Measurements from ENCODE around the gene SEPTIN2. TPM values are rescaled to one million over a fixed set of nuclear protein-coding genes. Genes with fewer than 3 reads are reported as not detected.

SEPTIN2 gene
- total RNA-seq, 1 experiment from 2014 or later = 353 TPM

DNA sequence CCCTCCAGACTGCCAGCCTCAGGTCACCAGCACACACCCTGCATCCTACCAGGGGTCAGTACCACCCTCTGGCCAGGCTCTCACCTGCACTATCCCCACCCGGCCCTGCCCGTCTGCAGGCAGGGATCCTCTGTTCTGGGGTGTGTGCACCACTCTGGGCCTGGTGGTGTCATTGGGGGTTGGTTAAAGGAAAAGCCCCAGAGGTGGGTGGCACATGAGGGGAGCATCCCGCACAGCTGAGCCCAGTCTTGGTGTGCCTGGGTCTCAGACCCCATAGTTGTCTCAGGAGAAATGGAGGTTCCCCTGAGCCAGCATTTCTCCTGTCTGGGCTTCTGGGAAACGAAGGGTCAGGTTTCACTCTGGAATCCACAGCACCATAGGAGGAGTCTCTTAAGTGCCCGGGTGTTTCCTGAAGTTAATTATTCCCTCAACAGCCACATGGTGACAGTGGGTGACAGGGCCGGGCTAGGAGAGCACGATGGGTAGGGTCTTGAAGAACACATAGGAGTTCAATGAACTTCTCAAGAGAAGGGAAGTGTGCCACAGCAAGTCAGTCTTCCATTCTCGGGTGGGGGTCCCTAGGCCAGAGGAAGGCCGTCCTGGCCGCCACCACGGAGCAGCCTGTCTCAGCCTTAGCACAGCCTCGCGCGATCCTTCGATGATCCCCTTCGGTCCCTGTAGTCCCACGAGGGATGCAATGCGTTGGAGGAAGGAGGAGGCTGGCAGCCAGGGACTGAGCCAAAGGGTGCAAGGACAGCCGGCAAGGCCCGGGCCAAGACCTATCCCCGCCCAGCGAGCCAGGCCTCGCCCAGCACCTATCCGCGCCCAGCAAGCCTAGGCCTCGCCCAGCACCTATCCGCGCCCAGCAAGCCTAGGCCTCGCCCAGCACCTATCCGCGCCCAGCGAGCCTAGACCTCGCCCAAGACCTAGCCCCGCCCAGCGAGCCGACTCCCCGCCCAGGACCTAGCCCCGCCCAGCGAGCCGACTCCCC is 39.2 kb downstream of the SEPTIN2 start (continued):
- TF ChIP-seq, protein P1, sequence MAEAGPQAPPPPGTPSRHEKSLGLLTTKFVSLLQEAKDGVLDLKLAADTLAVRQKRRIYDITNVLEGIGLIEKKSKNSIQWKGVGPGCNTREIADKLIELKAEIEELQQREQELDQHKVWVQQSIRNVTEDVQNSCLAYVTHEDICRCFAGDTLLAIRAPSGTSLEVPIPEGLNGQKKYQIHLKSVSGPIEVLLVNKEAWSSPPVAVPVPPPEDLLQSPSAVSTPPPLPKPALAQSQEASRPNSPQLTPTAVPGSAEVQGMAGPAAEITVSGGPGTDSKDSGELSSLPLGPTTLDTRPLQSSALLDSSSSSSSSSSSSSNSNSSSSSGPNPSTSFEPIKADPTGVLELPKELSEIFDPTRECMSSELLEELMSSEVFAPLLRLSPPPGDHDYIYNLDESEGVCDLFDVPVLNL (CRISPR knock-in tag; IDR thresholded peaks at IDR 0.05; ENCODE audit: borderline replicate concordance, low read depth) = no peak
- TF ChIP-seq, protein P2, sequence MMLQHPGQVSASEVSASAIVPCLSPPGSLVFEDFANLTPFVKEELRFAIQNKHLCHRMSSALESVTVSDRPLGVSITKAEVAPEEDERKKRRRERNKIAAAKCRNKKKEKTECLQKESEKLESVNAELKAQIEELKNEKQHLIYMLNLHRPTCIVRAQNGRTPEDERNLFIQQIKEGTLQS (CRISPR knock-in tag; conservative IDR thresholded peaks at IDR 0.05) = no peak
- TF ChIP-seq NFE2L1 (CRISPR knock-in tag; IDR thresholded peaks at IDR 0.05) (0 out of 2 replicates have a peak, but pooled peaks have one; percentile 46), CREB1 (CRISPR knock-in tag; IDR thresholded peaks at IDR 0.05) (no peak), FOXK1 (CRISPR knock-in tag; IDR thresholded peaks at IDR 0.05) (no peak), NR2C2 (CRISPR knock-in tag; IDR thresholded peaks at IDR 0.05) (no peak), NFATC4 (CRISPR knock-in tag; IDR thresholded peaks at IDR 0.05) (0 out of 2 replicates have a peak, but pooled peaks have one; percentile 52), SP1 (CRISPR knock-in tag; conservative IDR thresholded peaks at IDR 0.05) (peak; percentile 62), PRRX2 (CRISPR knock-in tag; IDR thresholded peaks at IDR 0.05) (0 out of 2 replicates have a peak, but pooled peaks have one; percentile 16), TP53 (CRISPR knock-in tag; IDR thresholded peaks at IDR 0.05) (0 out of 2 replicates have a peak, but pooled peaks have one; percentile 26), EMX1 (CRISPR knock-in tag; IDR thresholded peaks at IDR 0.05) (peak; percentile 78; the same call in 1 of the 2 replicates)
- TF ChIP-seq, protein P3, sequence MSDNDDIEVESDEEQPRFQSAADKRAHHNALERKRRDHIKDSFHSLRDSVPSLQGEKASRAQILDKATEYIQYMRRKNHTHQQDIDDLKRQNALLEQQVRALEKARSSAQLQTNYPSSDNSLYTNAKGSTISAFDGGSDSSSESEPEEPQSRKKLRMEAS (CRISPR knock-in tag; IDR thresholded peaks at IDR 0.05) = peak; percentile 57; the same call in 1 of the 2 replicates
- TF ChIP-seq, protein P4, sequence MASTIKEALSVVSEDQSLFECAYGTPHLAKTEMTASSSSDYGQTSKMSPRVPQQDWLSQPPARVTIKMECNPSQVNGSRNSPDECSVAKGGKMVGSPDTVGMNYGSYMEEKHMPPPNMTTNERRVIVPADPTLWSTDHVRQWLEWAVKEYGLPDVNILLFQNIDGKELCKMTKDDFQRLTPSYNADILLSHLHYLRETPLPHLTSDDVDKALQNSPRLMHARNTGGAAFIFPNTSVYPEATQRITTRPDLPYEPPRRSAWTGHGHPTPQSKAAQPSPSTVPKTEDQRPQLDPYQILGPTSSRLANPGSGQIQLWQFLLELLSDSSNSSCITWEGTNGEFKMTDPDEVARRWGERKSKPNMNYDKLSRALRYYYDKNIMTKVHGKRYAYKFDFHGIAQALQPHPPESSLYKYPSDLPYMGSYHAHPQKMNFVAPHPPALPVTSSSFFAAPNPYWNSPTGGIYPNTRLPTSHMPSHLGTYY (CRISPR knock-in tag; IDR thresholded peaks at IDR 0.05) = peak; percentile 70; the same call in 1 of the 2 replicates
- TF ChIP-seq, protein P5, sequence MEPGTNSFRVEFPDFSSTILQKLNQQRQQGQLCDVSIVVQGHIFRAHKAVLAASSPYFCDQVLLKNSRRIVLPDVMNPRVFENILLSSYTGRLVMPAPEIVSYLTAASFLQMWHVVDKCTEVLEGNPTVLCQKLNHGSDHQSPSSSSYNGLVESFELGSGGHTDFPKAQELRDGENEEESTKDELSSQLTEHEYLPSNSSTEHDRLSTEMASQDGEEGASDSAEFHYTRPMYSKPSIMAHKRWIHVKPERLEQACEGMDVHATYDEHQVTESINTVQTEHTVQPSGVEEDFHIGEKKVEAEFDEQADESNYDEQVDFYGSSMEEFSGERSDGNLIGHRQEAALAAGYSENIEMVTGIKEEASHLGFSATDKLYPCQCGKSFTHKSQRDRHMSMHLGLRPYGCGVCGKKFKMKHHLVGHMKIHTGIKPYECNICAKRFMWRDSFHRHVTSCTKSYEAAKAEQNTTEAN (CRISPR knock-in tag; IDR thresholded peaks at IDR 0.05) = no peak
- TF ChIP-seq, protein P6, sequence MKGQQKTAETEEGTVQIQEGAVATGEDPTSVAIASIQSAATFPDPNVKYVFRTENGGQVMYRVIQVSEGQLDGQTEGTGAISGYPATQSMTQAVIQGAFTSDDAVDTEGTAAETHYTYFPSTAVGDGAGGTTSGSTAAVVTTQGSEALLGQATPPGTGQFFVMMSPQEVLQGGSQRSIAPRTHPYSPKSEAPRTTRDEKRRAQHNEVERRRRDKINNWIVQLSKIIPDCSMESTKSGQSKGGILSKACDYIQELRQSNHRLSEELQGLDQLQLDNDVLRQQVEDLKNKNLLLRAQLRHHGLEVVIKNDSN (CRISPR knock-in tag; IDR thresholded peaks at IDR 0.05) = no peak
- TF ChIP-seq, protein P7, sequence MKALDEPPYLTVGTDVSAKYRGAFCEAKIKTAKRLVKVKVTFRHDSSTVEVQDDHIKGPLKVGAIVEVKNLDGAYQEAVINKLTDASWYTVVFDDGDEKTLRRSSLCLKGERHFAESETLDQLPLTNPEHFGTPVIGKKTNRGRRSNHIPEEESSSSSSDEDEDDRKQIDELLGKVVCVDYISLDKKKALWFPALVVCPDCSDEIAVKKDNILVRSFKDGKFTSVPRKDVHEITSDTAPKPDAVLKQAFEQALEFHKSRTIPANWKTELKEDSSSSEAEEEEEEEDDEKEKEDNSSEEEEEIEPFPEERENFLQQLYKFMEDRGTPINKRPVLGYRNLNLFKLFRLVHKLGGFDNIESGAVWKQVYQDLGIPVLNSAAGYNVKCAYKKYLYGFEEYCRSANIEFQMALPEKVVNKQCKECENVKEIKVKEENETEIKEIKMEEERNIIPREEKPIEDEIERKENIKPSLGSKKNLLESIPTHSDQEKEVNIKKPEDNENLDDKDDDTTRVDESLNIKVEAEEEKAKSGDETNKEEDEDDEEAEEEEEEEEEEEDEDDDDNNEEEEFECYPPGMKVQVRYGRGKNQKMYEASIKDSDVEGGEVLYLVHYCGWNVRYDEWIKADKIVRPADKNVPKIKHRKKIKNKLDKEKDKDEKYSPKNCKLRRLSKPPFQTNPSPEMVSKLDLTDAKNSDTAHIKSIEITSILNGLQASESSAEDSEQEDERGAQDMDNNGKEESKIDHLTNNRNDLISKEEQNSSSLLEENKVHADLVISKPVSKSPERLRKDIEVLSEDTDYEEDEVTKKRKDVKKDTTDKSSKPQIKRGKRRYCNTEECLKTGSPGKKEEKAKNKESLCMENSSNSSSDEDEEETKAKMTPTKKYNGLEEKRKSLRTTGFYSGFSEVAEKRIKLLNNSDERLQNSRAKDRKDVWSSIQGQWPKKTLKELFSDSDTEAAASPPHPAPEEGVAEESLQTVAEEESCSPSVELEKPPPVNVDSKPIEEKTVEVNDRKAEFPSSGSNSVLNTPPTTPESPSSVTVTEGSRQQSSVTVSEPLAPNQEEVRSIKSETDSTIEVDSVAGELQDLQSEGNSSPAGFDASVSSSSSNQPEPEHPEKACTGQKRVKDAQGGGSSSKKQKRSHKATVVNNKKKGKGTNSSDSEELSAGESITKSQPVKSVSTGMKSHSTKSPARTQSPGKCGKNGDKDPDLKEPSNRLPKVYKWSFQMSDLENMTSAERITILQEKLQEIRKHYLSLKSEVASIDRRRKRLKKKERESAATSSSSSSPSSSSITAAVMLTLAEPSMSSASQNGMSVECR (CRISPR knock-in tag; IDR thresholded peaks at IDR 0.05; ENCODE audit: borderline replicate concordance) = no peak
